ENCODE data around the gene ZFTA. TPM values are rescaled to one million over a fixed set of nuclear protein-coding genes. Genes with fewer than 3 reads are reported as not detected.

The ZFTA gene
- total RNA-seq, 1 donor from 2014 or later = 41.7 TPM

GRCh38 chr11:63802637-63803414 lies 34.3 kb upstream of the ZFTA start:
- Mint-ChIP-seq H3K27ac (no peak overlapping the region), H3K9me3 (no peaks in the 10 kb centered on the region)
- no peak for DNase-seq (ENCODE audit: extremely low spot score, unreplicated experiment)

GRCh38 chr11:63800921-63801320 lies 32.3 kb upstream of the ZFTA start:
- no peak for DNase-seq (ENCODE audit: extremely low spot score, unreplicated experiment)
- Mint-ChIP-seq H3K4me3 (no peak overlapping the region), H3K27me3 (no peaks in the 10 kb centered on the region), H3K9me3 (no peaks in the 10 kb centered on the region), H3K36me3 (no peaks in the 10 kb centered on the region), H3K4me1 (ENCODE audit: unreplicated experiment) (peaks cover 5% of the 10 kb centered on the region), H3K27ac (no peak overlapping the region)
- no peak for TF ChIP-seq CTCF (conservative IDR thresholded peaks at IDR 0.05)

More at GRCh38 chr11:63802637-63803414, 34.3 kb upstream of the ZFTA start:
- Mint-ChIP-seq H3K27me3 (no peaks in the 10 kb centered on the region), H3K4me1 (ENCODE audit: unreplicated experiment) (peaks cover 5% of the 10 kb centered on the region), H3K4me3 (no peak overlapping the region), H3K36me3 (no peaks in the 10 kb centered on the region)
- no peak for TF ChIP-seq CTCF (conservative IDR thresholded peaks at IDR 0.05)

GRCh38 chr11:63795066-63795465 lies 26.5 kb upstream of the ZFTA start:
- no peaks in the 10 kb centered on the region for H3K4me1 Mint-ChIP-seq (ENCODE audit: unreplicated experiment)
- H3K9me3 Mint-ChIP-seq = peaks cover 3% of the 10 kb centered on the region
- peaks cover 3% of the 10 kb centered on the region for H3K36me3 Mint-ChIP-seq
- no peak overlapping the region for H3K4me3 Mint-ChIP-seq
- DNase-seq (ENCODE audit: extremely low spot score, unreplicated experiment) = no peak
- no peaks in the 10 kb centered on the region for H3K27me3 Mint-ChIP-seq
- no peak for TF ChIP-seq CTCF (conservative IDR thresholded peaks at IDR 0.05)
- no peak overlapping the region for H3K27ac Mint-ChIP-seq

GRCh38 chr11:63793161-63793560 lies 24.6 kb upstream of the ZFTA start:
- Mint-ChIP-seq H3K27me3 (no peaks in the 10 kb centered on the region), H3K4me1 (ENCODE audit: unreplicated experiment) (no peaks in the 10 kb centered on the region), H3K9me3 (peaks cover 3% of the 10 kb centered on the region), H3K36me3 (peaks cover 3% of the 10 kb centered on the region), H3K4me3 (no peak overlapping the region), H3K27ac (no peak overlapping the region)
- DNase-seq (ENCODE audit: extremely low spot score, unreplicated experiment) = no peak
- TF ChIP-seq CTCF (conservative IDR thresholded peaks at IDR 0.05) = no peak

- peaks cover 3% of the 10 kb centered on the region for H3K9me3 Mint-ChIP-seq
- peaks cover 3% of the 10 kb centered on the region for H3K36me3 Mint-ChIP-seq
- TF ChIP-seq CTCF (conservative IDR thresholded peaks at IDR 0.05) = no peak
- peak overlapping the region; percentile 43 for H3K27ac Mint-ChIP-seq
- H3K4me3 Mint-ChIP-seq = no peak overlapping the region
- H3K4me1 Mint-ChIP-seq (ENCODE audit: unreplicated experiment) = no peaks in the 10 kb centered on the region
- H3K27me3 Mint-ChIP-seq = no peaks in the 10 kb centered on the region
- DNase-seq (ENCODE audit: extremely low spot score, unreplicated experiment) = no peak
Observed at GRCh38 chr11:63791495-63792167, 23.1 kb upstream of the ZFTA start.
